Adrenal gland (tissue), 5 donors: ENCODE results near the gene CACNA1D.

ENCODE experiments used
- POLR2A ChIP-seq, 2 donors: fragments of 450-650 bp; IDR thresholded peaks; one replicate each; pipeline ENCODE4 v1.6.1; 2017; ENCODE audit warnings: antibody characterized with exemption in 2 of 2, mild to moderate bottlenecking in 2 of 2, moderate library complexity in 1 of 2
- TF ChIP-seq, protein P1 (sequence below), 6 experiments: fragments of 450-650 bp in 4 of 6; fragments of 200-600 bp in 2 of 6; sonication (generic) in 1 of 6; IDR thresholded peaks; 1 replicate in 5 of 6; 2 replicates in 1 of 6; pipeline versions ENCODE4 v1.5.1 to v1.8.0; 2016 to 2021; ENCODE audit warnings: antibody characterized with exemption in 6 of 6, mild to moderate bottlenecking in 2 of 6, moderate library complexity in 1 of 6
- donor health status: DM: no; HTN: no; CAD: no.

GRCh38 chr3:53850895-53851294, 356.5 kb downstream of the CACNA1D start:
- no peak for TF ChIP-seq POLR2A (IDR thresholded peaks at IDR 0.05)
- TF ChIP-seq, protein P1, sequence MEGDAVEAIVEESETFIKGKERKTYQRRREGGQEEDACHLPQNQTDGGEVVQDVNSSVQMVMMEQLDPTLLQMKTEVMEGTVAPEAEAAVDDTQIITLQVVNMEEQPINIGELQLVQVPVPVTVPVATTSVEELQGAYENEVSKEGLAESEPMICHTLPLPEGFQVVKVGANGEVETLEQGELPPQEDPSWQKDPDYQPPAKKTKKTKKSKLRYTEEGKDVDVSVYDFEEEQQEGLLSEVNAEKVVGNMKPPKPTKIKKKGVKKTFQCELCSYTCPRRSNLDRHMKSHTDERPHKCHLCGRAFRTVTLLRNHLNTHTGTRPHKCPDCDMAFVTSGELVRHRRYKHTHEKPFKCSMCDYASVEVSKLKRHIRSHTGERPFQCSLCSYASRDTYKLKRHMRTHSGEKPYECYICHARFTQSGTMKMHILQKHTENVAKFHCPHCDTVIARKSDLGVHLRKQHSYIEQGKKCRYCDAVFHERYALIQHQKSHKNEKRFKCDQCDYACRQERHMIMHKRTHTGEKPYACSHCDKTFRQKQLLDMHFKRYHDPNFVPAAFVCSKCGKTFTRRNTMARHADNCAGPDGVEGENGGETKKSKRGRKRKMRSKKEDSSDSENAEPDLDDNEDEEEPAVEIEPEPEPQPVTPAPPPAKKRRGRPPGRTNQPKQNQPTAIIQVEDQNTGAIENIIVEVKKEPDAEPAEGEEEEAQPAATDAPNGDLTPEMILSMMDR (IDR thresholded peaks at IDR 0.05), result no peak
